ENCODE measurements around the gene ZFP36L1.

GRCh38 chr14:68775614-68776126 is 17.2 kb downstream of the ZFP36L1 start:
- TF ChIP-seq POLR2AphosphoS5 (IDR thresholded peaks at IDR 0.05) (no peak), CTCF (IDR thresholded peaks at IDR 0.05; ENCODE audit: poor library complexity, severe bottlenecking) (no peak), EZH2 (IDR thresholded peaks at IDR 0.05; ENCODE audit: borderline replicate concordance, insufficient read depth, low read length, poor library complexity, severe bottlenecking) (no peak), RAD21 (conservative IDR thresholded peaks at IDR 0.05) (no peak), EP300 (conservative IDR thresholded peaks at IDR 0.05; ENCODE audit: poor library complexity, severe bottlenecking) (no peak), REST (IDR thresholded peaks at IDR 0.05; ENCODE audit: borderline replicate concordance) (no peak)

Measured in neural cell (in vitro differentiated cells).